Neuronal stem cell (in vitro differentiated cells): ENCODE data around the gene NRXN3.
A peak's percentile ranks its signal among the peaks of the same experiment; 100 is the strongest.

Experiments used
- DNase-seq: peaks from one replicate; pipeline ENCODE4 v3.0.0-alpha.2; 2013; ENCODE audit warnings: low spot score
- H2AFZ ChIP-seq: one replicate; pipeline ENCODE4 v1.6.1; 2013; ENCODE audit warnings: mild to moderate bottlenecking, low read length, inconsistent platforms
- H2AK5ac ChIP-seq: 2 replicates; pipeline ENCODE4 v1.6.1; 2013; ENCODE audit warnings: low read depth, mild to moderate bottlenecking, inconsistent platforms, low read length, moderate library complexity, mixed read lengths
- H2BK120ac ChIP-seq: 2 replicates; pipeline ENCODE4 v1.6.1; 2013; ENCODE audit warnings: low read depth, mild to moderate bottlenecking, inconsistent platforms, low read length, moderate library complexity, mixed read lengths
- H2BK12ac ChIP-seq: one replicate; pipeline ENCODE4 v1.6.1; 2013; ENCODE audit warnings: low read length, inconsistent platforms
- H2BK15ac ChIP-seq: 2 replicates; pipeline ENCODE4 v1.6.1; 2013; ENCODE audit warnings: mild to moderate bottlenecking, low read length, inconsistent platforms, mixed read lengths
- H2BK5ac ChIP-seq: one replicate; pipeline ENCODE4 v1.6.1; 2013; ENCODE audit warnings: inconsistent platforms, mild to moderate bottlenecking, low read length, moderate library complexity
- H3K14ac ChIP-seq: one replicate; pipeline ENCODE4 v1.6.1; 2013; ENCODE audit warnings: low read length, inconsistent platforms
- H3K18ac ChIP-seq: 2 replicates; pipeline ENCODE4 v1.6.1; 2013; ENCODE audit warnings: low read length, inconsistent platforms
- H3K23ac ChIP-seq: 2 replicates; pipeline ENCODE4 v1.6.1; 2013; ENCODE audit warnings: low read depth, mild to moderate bottlenecking, mixed read lengths, low read length, inconsistent platforms; ENCODE audit not compliant: poor library complexity
- H3K27ac ChIP-seq: replicated peaks from 3 replicates; pipeline ENCODE4 v1.5.1; 2013; ENCODE audit warnings: low read length, inconsistent platforms
- H3K27me3 ChIP-seq, 3 experiments: 2 replicates each; pipeline ENCODE4 v1.6.1; 2013; ENCODE audit warnings: low read length in 3 of 3, mild to moderate bottlenecking in 2 of 3, inconsistent platforms in 1 of 3, low read depth in 1 of 3, mixed read lengths in 1 of 3, moderate library complexity in 1 of 3; ENCODE audit not compliant: control insufficient read depth in 3 of 3, insufficient read depth in 3 of 3
- H3K36me3 ChIP-seq, 2 donors: replicated peaks in 1 of 2; 2 replicates each; pipeline ENCODE4 v1.6.1; 2013; ENCODE audit warnings: low read length in 2 of 2; ENCODE audit not compliant: control insufficient read depth in 2 of 2, insufficient read depth in 2 of 2
- H3K4ac ChIP-seq: 2 replicates; pipeline ENCODE4 v1.6.1; 2013; ENCODE audit warnings: inconsistent platforms, mild to moderate bottlenecking, low read length, moderate library complexity
- H3K4me1 ChIP-seq, 2 donors: 1 replicate in 1 of 2; 2 replicates in 1 of 2; pipeline ENCODE4 v1.6.1; 2013; ENCODE audit warnings: low read length in 2 of 2, low read depth in 1 of 2; ENCODE audit not compliant: control insufficient read depth in 2 of 2, insufficient read depth in 1 of 2
- H3K4me2 ChIP-seq: one replicate; pipeline ENCODE4 v1.6.1; 2013; ENCODE audit warnings: mild to moderate bottlenecking, low read length, inconsistent platforms; ENCODE audit not compliant: insufficient read depth, poor library complexity, severe bottlenecking
- H3K4me3 ChIP-seq, 2 donors: 2 replicates each; pipeline ENCODE4 v1.5.1; 2013; ENCODE audit warnings: low read length in 2 of 2, mild to moderate bottlenecking in 2 of 2, inconsistent platforms in 1 of 2, moderate library complexity in 1 of 2
- H3K79me1 ChIP-seq: one replicate; pipeline ENCODE4 v1.6.1; 2013; ENCODE audit warnings: low read depth, mild to moderate bottlenecking, inconsistent platforms, low read length, moderate library complexity
- H3K9ac ChIP-seq: one replicate; pipeline ENCODE4 v1.6.1; 2013; ENCODE audit warnings: mild to moderate bottlenecking, low read depth, low read length, inconsistent platforms; ENCODE audit not compliant: poor library complexity
- H3K9me3 ChIP-seq, 2 donors: replicated peaks in 1 of 2; 2 replicates each; pipeline versions ENCODE3 to v1.6.1; 2013; ENCODE audit warnings: low read length in 2 of 2, mild to moderate bottlenecking in 2 of 2, inconsistent platforms in 1 of 2, low read depth in 1 of 2, mixed read lengths in 1 of 2, moderate library complexity in 1 of 2; ENCODE audit not compliant: control insufficient read depth in 2 of 2, insufficient read depth in 1 of 2
- H4K8ac ChIP-seq: one replicate; pipeline ENCODE4 v1.6.1; 2013; ENCODE audit warnings: low read depth, mild to moderate bottlenecking, inconsistent platforms, low read length, moderate library complexity
- H4K91ac ChIP-seq: one replicate; pipeline ENCODE4 v1.6.1; 2013; ENCODE audit warnings: low read length, low read depth, mild to moderate bottlenecking, inconsistent platforms; ENCODE audit not compliant: poor library complexity
- WGBS, 2 donors: extraction: QIAGEN DNeasy Blood & Tissue Kit; methylation state at CpG; one replicate each; pipeline ENCODE4 v1.1.7; 2013; ENCODE audit warnings: missing lambda C conversion rate in 2 of 2, mixed read lengths in 1 of 2; ENCODE audit not compliant: insufficient read length in 2 of 2, insufficient replicate concordance in 1 of 2; ENCODE audit errors: extremely low coverage in 2 of 2; 5-methylcytosine and 5-hydroxymethylcytosine counted together

NRXN3 gene

GRCh38 chr14:79701371-79701770, 1531.2 kb downstream of the NRXN3 start:
- Histone ChIP-seq H3K36me3 (no peaks in the 10 kb centered on the region), H3K27ac (no peak overlapping the region), H2AK5ac (no peak overlapping the region), H3K4ac (no peak overlapping the region), H3K4me1 (no peaks in the 10 kb centered on the region), H2BK120ac (no peak overlapping the region), H3K4me3 (no peak overlapping the region), H2AFZ (no peak overlapping the region), H3K27me3 (no peaks in the 10 kb centered on the region), H3K9ac (no peak overlapping the region), H3K14ac (no peak overlapping the region), H2BK15ac (no peak overlapping the region), H3K9me3 (no peaks in the 10 kb centered on the region), H2BK12ac (no peak overlapping the region), H3K23ac (no peak overlapping the region), H3K79me1 (no peaks in the 10 kb centered on the region), H3K18ac (no peak overlapping the region), H3K4me2 (no peak overlapping the region), H4K91ac (no peak overlapping the region), H2BK5ac (no peak overlapping the region), H4K8ac (no peak overlapping the region)
- DNase-seq, result no peak

- Histone ChIP-seq H2BK12ac (no peak overlapping the region), H3K27me3 (no peaks in the 10 kb centered on the region), H4K91ac (no peak overlapping the region), H3K36me3 (no peaks in the 10 kb centered on the region), H2AFZ (no peak overlapping the region), H3K27ac (no peak overlapping the region), H3K9ac (no peak overlapping the region), H2BK5ac (no peak overlapping the region), H3K4ac (no peak overlapping the region), H3K14ac (no peak overlapping the region), H4K8ac (no peak overlapping the region), H3K23ac (no peak overlapping the region), H2BK15ac (no peak overlapping the region), H3K4me3 (no peak overlapping the region), H3K18ac (peak overlapping the region; percentile 35), H2BK120ac (no peak overlapping the region), H2AK5ac (no peak overlapping the region), H3K4me2 (no peak overlapping the region), H3K9me3 (no peaks in the 10 kb centered on the region), H3K79me1 (no peaks in the 10 kb centered on the region), H3K4me1 (no peaks in the 10 kb centered on the region)
- no peak for DNase-seq
- no CpG with 5 or more reads among the region's 1 CpG for WGBS, 2 donors
These were observed 1532.0 kb downstream of the NRXN3 start for GRCh38 chr14:79702197-79702596.

- DNase-seq, result no peak
- Histone ChIP-seq H4K8ac (no peak overlapping the region), H3K27ac (no peak overlapping the region), H2BK5ac (no peak overlapping the region), H3K4me2 (no peak overlapping the region), H2BK15ac (no peak overlapping the region), H2AK5ac (no peak overlapping the region), H3K18ac (no peak overlapping the region), H3K79me1 (no peaks in the 10 kb centered on the region), H3K4me3 (no peak overlapping the region), H3K36me3 (no peaks in the 10 kb centered on the region), H3K14ac (no peak overlapping the region), H2AFZ (no peak overlapping the region), H2BK12ac (no peak overlapping the region), H3K4ac (no peak overlapping the region), H2BK120ac (no peak overlapping the region), H3K4me1 (no peaks in the 10 kb centered on the region), H3K9ac (no peak overlapping the region), H3K27me3 (no peaks in the 10 kb centered on the region), H3K9me3 (no peaks in the 10 kb centered on the region), H3K23ac (no peak overlapping the region), H4K91ac (no peak overlapping the region)
- no CpG with 5 or more reads among the region's 7 CpGs for WGBS, 2 donors
These were observed 1533.0 kb downstream of the NRXN3 start for GRCh38 chr14:79703209-79703608.

GRCh38 chr14:79704041-79704807, 1534.1 kb downstream of the NRXN3 start:
- no CpG with 5 or more reads among the region's 6 CpGs for WGBS, 2 donors
- H3K9me3 ChIP-seq, result no peaks in the 10 kb centered on the region
- no peaks in the 10 kb centered on the region for H3K27me3 ChIP-seq
- H3K18ac ChIP-seq, result no peak overlapping the region
- no peak overlapping the region for H3K4ac ChIP-seq
- no peak overlapping the region for H3K4me2 ChIP-seq
- H4K91ac ChIP-seq, result no peak overlapping the region
- H2BK15ac ChIP-seq, result no peak overlapping the region
- no peaks in the 10 kb centered on the region for H3K36me3 ChIP-seq
- no peaks in the 10 kb centered on the region for H3K4me1 ChIP-seq
- H3K9ac ChIP-seq, result no peak overlapping the region
- H2AFZ ChIP-seq, result no peak overlapping the region
- H3K27ac ChIP-seq, result no peak overlapping the region
- no peak overlapping the region for H3K4me3 ChIP-seq
- H4K8ac ChIP-seq, result no peak overlapping the region
- no peak for DNase-seq
- no peak overlapping the region for H3K23ac ChIP-seq
- no peak overlapping the region for H2BK12ac ChIP-seq
- no peaks in the 10 kb centered on the region for H3K79me1 ChIP-seq
- no peak overlapping the region for H2BK5ac ChIP-seq
- no peak overlapping the region for H2BK120ac ChIP-seq
- no peak overlapping the region for H3K14ac ChIP-seq
- H2AK5ac ChIP-seq, result no peak overlapping the region
